HG03460 (cell line): Measurements from ENCODE around the gene ALOX5.
"Not testable (repeated sequence)": the region's sequence is repeated elsewhere in the genome, so short reads cannot be mapped to it uniquely, and the experiment has no call there.

Source experiments
- ATAC-seq: cut with Tn5 transposase; IDR thresholded peaks from one replicate; pipeline ENCODE4 v1.9.1; 2021; ENCODE audit not compliant: unreplicated experiment

The ALOX5 gene

GRCh38 chr10:45461034-45461433 is 87.0 kb downstream of the ALOX5 start:
- peak; percentile 67 for ATAC-seq

GRCh38 chr10:45463244-45464116 is 89.5 kb downstream of the ALOX5 start:
- no peak for ATAC-seq

GRCh38 chr10:45464958-45465567 is 91.0 kb downstream of the ALOX5 start:
- ATAC-seq = peak; percentile 38

GRCh38 chr10:45466784-45467183 is 92.8 kb downstream of the ALOX5 start:
- ATAC-seq = no peak

- ATAC-seq = no peak
Measured at GRCh38 chr10:45468079-45468478, 94.1 kb downstream of the ALOX5 start.

GRCh38 chr10:45470098-45471012 is 96.3 kb downstream of the ALOX5 start:
- ATAC-seq = no peak

- ATAC-seq = no peak
Measured at GRCh38 chr10:45471059-45471458, 97.0 kb downstream of the ALOX5 start.

- no peak for ATAC-seq
Measured at GRCh38 chr10:45471531-45472310, 97.7 kb downstream of the ALOX5 start.

GRCh38 chr10:45473126-45473525 is 99.1 kb downstream of the ALOX5 start:
- ATAC-seq = no peak

- no peak for ATAC-seq
Measured at GRCh38 chr10:45476559-45476958, 102.5 kb downstream of the ALOX5 start.

GRCh38 chr10:45480294-45480693 is 106.3 kb downstream of the ALOX5 start:
- ATAC-seq = no peak

GRCh38 chr10:45481100-45481499 is 107.1 kb downstream of the ALOX5 start:
- not testable (repeated sequence) for ATAC-seq

- ATAC-seq = no peak
Measured at GRCh38 chr10:45483002-45483401, 109.0 kb downstream of the ALOX5 start.

- ATAC-seq = no peak
Measured at GRCh38 chr10:45487735-45488134, 113.7 kb downstream of the ALOX5 start.

- ATAC-seq = no peak
Measured at GRCh38 chr10:45488365-45488764, 114.3 kb downstream of the ALOX5 start.

GRCh38 chr10:45490277-45490676 is 116.3 kb downstream of the ALOX5 start:
- no peak for ATAC-seq

- no peak for ATAC-seq
Measured at GRCh38 chr10:45491061-45491460, 117.0 kb downstream of the ALOX5 start.
